ENCODE data around the gene PTPN6.
"Not testable (repeated sequence)": the region's sequence is repeated elsewhere in the genome, so short reads cannot be mapped to it uniquely, and the experiment has no call there.

The PTPN6 gene

GRCh38 chr12:6950811-6951540 lies at the start of gene PTPN6:
Gene PTPN6, plus strand, starts transcription at chr12:6951356. Its CDS starts 157 bp downstream, at chr12:6951513.
- DNase-seq = no peak

GRCh38 chr12:6902448-6902847 lies 48.7 kb upstream of the PTPN6 start:
- no peak for DNase-seq

- DNase-seq = no peak
Observed at GRCh38 chr12:6903722-6904121, 47.4 kb upstream of the PTPN6 start.

- DNase-seq = peak; percentile 84
Observed at GRCh38 chr12:6904280-6905276, 46.6 kb upstream of the PTPN6 start, which contains the start of gene LRRC23. Gene LRRC23, plus strand, starts transcription at chr12:6904822. Its CDS starts 812 bp downstream, at chr12:6905634.

- DNase-seq = no peak
Observed at GRCh38 chr12:6905414-6906040, 45.6 kb upstream of the PTPN6 start.

- DNase-seq = not testable (repeated sequence)
Observed at GRCh38 chr12:6908141-6908540, 43.0 kb upstream of the PTPN6 start.

GRCh38 chr12:6909421-6910145 lies 41.6 kb upstream of the PTPN6 start:
- no peak for DNase-seq

- DNase-seq = no peak
Observed at GRCh38 chr12:6912164-6912935, 38.8 kb upstream of the PTPN6 start.

GRCh38 chr12:6914246-6914946 lies 36.8 kb upstream of the PTPN6 start, which contains the start of gene ENO2:
Gene ENO2, plus strand, starts transcription at chr12:6914580. Its CDS starts 1,253 bp downstream, at chr12:6915833.
- DNase-seq = peak; percentile 52

GRCh38 chr12:6914947-6915788 lies 36.0 kb upstream of the PTPN6 start:
- peak; percentile 44 for DNase-seq

GRCh38 chr12:6915789-6916285 lies 35.3 kb upstream of the PTPN6 start:
- no peak for DNase-seq

GRCh38 chr12:6916426-6917200 lies 34.5 kb upstream of the PTPN6 start:
- no peak for DNase-seq

GRCh38 chr12:6917491-6918231 lies 33.5 kb upstream of the PTPN6 start:
- peak; percentile 59 for DNase-seq

- no peak for DNase-seq
Observed at GRCh38 chr12:6919588-6919987, 31.6 kb upstream of the PTPN6 start.

- no peak for DNase-seq
Observed at GRCh38 chr12:6921539-6921938, 29.6 kb upstream of the PTPN6 start.

GRCh38 chr12:6921996-6922946 lies 28.9 kb upstream of the PTPN6 start:
- DNase-seq = no peak
